DND-41 (cell line): ENCODE measurements around the gene FAM222A.

Experiments used
- ATAC-seq: fragments of 200-7000 bp; cut with Tn5 transposase; 3 replicates; pipeline ENCODE4 v1.9.1; 2021; ENCODE audit warnings: low read depth; ENCODE audit not compliant: insufficient read depth
- DNase-seq: peaks from one replicate; pipeline ENCODE4 v3.0.0-alpha.2; 2020
- H2AFZ ChIP-seq: 2 replicates; pipeline ENCODE4 v1.6.0; 2012; ENCODE audit warnings: low read depth, low read length
- H3K27ac ChIP-seq: 2 replicates; pipeline ENCODE4 v1.5.1; 2012; ENCODE audit warnings: low read length, inconsistent platforms
- H3K27me3 ChIP-seq: fragments of 200-600 bp; sonication (generic); 2 replicates; pipeline ENCODE4 v1.6.0; 2012; ENCODE audit warnings: low read length, mild to moderate bottlenecking, inconsistent platforms; ENCODE audit not compliant: insufficient read depth, poor library complexity
- H3K36me3 ChIP-seq: 2 replicates; pipeline ENCODE4 v1.5.1; 2012; ENCODE audit warnings: low read length, inconsistent platforms; ENCODE audit not compliant: insufficient read depth
- H3K4me1 ChIP-seq: 2 replicates; pipeline ENCODE4 v1.5.1; 2012; ENCODE audit warnings: mild to moderate bottlenecking, low read length; ENCODE audit not compliant: insufficient read depth
- H3K4me2 ChIP-seq: 2 replicates; pipeline ENCODE4 v1.6.0; 2012; ENCODE audit warnings: mild to moderate bottlenecking, moderate library complexity, low read length, inconsistent platforms; ENCODE audit not compliant: insufficient read depth
- H3K4me3 ChIP-seq, 2 experiments: fragments of 200-600 bp in 1 of 2; shearing (Covaris generic) in 1 of 2; 2 replicates each; pipeline ENCODE4 v1.5.1; 2012 to 2016; ENCODE audit warnings: inconsistent platforms in 2 of 2, low read length in 2 of 2, mild to moderate bottlenecking in 2 of 2, low read depth in 1 of 2, moderate library complexity in 1 of 2
- H3K79me2 ChIP-seq: 2 replicates; pipeline ENCODE4 v1.6.0; 2012; ENCODE audit warnings: low read length, inconsistent platforms; ENCODE audit not compliant: insufficient read depth
- H3K9ac ChIP-seq: 2 replicates; pipeline ENCODE4 v1.6.0; 2012; ENCODE audit warnings: low read depth, mild to moderate bottlenecking, inconsistent platforms, low read length, moderate library complexity
- H3K9me3 ChIP-seq: 2 replicates; pipeline ENCODE4 v1.5.1; 2012; ENCODE audit warnings: low read length, moderate library complexity, mild to moderate bottlenecking, inconsistent platforms; ENCODE audit not compliant: insufficient read depth, severe bottlenecking
- H4K20me1 ChIP-seq: 2 replicates; pipeline ENCODE4 v1.6.0; 2012; ENCODE audit warnings: low read length; ENCODE audit not compliant: insufficient read depth
- CTCF ChIP-seq: IDR thresholded peaks from 2 replicates; pipeline ENCODE4 v1.5.1; 2012; ENCODE audit warnings: borderline replicate concordance, low read length, moderate library complexity, mild to moderate bottlenecking; ENCODE audit not compliant: poor library complexity, severe bottlenecking; ENCODE audit errors: extremely low read depth
- EZH2 ChIP-seq: IDR thresholded peaks from 3 replicates; pipeline ENCODE4 v1.6.1; 2012; ENCODE audit warnings: borderline replicate concordance, low read depth, mild to moderate bottlenecking, moderate library complexity, low read length, inconsistent platforms; ENCODE audit not compliant: severe bottlenecking

The FAM222A gene

GRCh38 chr12:109815757-109816617 lies 102.4 kb downstream of the FAM222A start:
- Histone ChIP-seq H3K36me3 (no peaks in the 10 kb centered on the region), H3K79me2 (no peaks in the 10 kb centered on the region), H3K27me3 (peaks cover 5% of the 10 kb centered on the region), H3K9ac (no peak overlapping the region), H3K4me3 (no peak overlapping the region), H3K9me3 (no peaks in the 10 kb centered on the region), H3K4me1 (no peaks in the 10 kb centered on the region), H3K27ac (no peak overlapping the region), H4K20me1 (no peaks in the 10 kb centered on the region), H3K4me2 (no peak overlapping the region), H2AFZ (no peak overlapping the region)
- no peak for DNase-seq
- no peak for ATAC-seq
- TF ChIP-seq CTCF = no peak
- TF ChIP-seq EZH2 = no peak

GRCh38 chr12:109816870-109817269 lies 103.2 kb downstream of the FAM222A start:
- no peak overlapping the region for H3K4me3 ChIP-seq
- peaks cover 5% of the 10 kb centered on the region for H3K27me3 ChIP-seq
- H3K9ac ChIP-seq = no peak overlapping the region
- H3K36me3 ChIP-seq = no peaks in the 10 kb centered on the region
- no peaks in the 10 kb centered on the region for H4K20me1 ChIP-seq
- no peaks in the 10 kb centered on the region for H3K79me2 ChIP-seq
- no peaks in the 10 kb centered on the region for H3K9me3 ChIP-seq
- no peak overlapping the region for H2AFZ ChIP-seq
- TF ChIP-seq EZH2 (no peak), CTCF (no peak)
- no peak overlapping the region for H3K4me2 ChIP-seq
- ATAC-seq (no peak), DNase-seq (no peak)
- H3K27ac ChIP-seq = no peak overlapping the region
- no peaks in the 10 kb centered on the region for H3K4me1 ChIP-seq

DNA sequence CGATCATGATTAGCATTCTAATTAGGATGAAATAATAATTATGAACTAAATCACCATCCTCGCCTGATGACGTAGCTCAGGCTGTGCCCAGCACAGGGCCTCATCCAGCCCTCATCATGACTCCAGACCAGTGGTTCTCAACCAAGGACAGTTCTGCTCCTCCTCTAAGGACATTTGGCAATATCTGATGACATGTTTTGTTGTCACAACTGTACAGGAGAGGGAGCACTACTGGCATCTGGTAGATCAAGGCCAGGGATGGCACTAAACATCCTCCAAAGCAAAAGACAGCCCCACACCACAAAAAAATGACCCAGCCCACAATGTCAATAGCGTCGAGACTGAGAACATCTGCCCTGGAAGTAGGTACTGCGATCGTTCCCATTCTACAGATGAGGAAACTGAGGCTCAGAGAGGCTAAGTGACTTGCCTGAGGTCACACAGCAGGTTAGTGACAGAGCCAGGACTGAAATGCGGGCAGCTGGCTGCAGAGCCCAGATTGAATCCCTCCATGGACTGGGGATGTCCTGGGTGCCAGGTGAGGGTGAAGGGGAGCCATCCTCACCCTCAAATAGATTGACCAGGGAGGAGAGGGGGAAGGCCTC lies 104.1 kb downstream of the FAM222A start:
- no peak overlapping the region for H3K4me3 ChIP-seq
- no peak for TF ChIP-seq CTCF

More for the DNA sequence above, 104.1 kb downstream of the FAM222A start:
- peaks cover 5% of the 10 kb centered on the region for H3K27me3 ChIP-seq
- no peaks in the 10 kb centered on the region for H3K79me2 ChIP-seq
- H3K36me3 ChIP-seq = no peaks in the 10 kb centered on the region
- H3K9ac ChIP-seq = no peak overlapping the region
- no peaks in the 10 kb centered on the region for H4K20me1 ChIP-seq
- H3K9me3 ChIP-seq = no peaks in the 10 kb centered on the region
- H3K27ac ChIP-seq = no peak overlapping the region
- H2AFZ ChIP-seq = no peak overlapping the region
- ATAC-seq = no peak
- no peaks in the 10 kb centered on the region for H3K4me1 ChIP-seq
- H3K4me2 ChIP-seq = no peak overlapping the region
- no peak for DNase-seq
